HEK293 (cell line): Measurements from ENCODE around the gene CREB5.

Experiments used
- AEBP2 ChIP-seq: fragments of 450-650 bp; formaldehyde crosslinking; IDR thresholded peaks from 2 replicates; pipeline ENCODE4 v1.5.1; 2016; ENCODE audit warnings: missing biosample characterization, missing genetic modification characterization, borderline replicate concordance
- HOXC10 ChIP-seq: sonication (generic); formaldehyde crosslinking; IDR thresholded peaks from 2 replicates; pipeline ENCODE4 v1.8.1; 2023; ENCODE audit warnings: mild to moderate bottlenecking, missing genetic modification reagents
- KLF1 ChIP-seq: fragments of 450-650 bp; formaldehyde crosslinking; IDR thresholded peaks from 2 replicates; pipeline ENCODE4 v1.5.1; 2016; ENCODE audit warnings: missing biosample characterization, missing genetic modification characterization
- KLF8 ChIP-seq: fragments of 450-650 bp; formaldehyde crosslinking; IDR thresholded peaks from 2 replicates; pipeline ENCODE4 v1.5.1; 2016; ENCODE audit warnings: missing biosample characterization, missing genetic modification characterization
- MYNN ChIP-seq: fragments of 450-650 bp; formaldehyde crosslinking; IDR thresholded peaks from 2 replicates; pipeline ENCODE4 v1.5.1; 2016; ENCODE audit warnings: missing biosample characterization, missing genetic modification characterization, borderline replicate concordance
- OSR2 ChIP-seq: fragments of 450-650 bp; formaldehyde crosslinking; IDR thresholded peaks from 2 replicates; pipeline ENCODE4 v1.5.1; 2016; ENCODE audit warnings: missing biosample characterization, missing genetic modification characterization
- PRDM2 ChIP-seq: fragments of 450-650 bp; formaldehyde crosslinking; IDR thresholded peaks from 2 replicates; pipeline ENCODE4 v1.5.1; 2016; ENCODE audit warnings: missing biosample characterization, missing genetic modification characterization, borderline replicate concordance
- RBAK ChIP-seq: fragments of 450-650 bp; formaldehyde crosslinking; IDR thresholded peaks from 2 replicates; pipeline ENCODE4 v1.5.1; 2016; ENCODE audit warnings: missing biosample characterization, missing genetic modification characterization
- SALL2 ChIP-seq: fragments of 450-650 bp; formaldehyde crosslinking; IDR thresholded peaks from 2 replicates; pipeline ENCODE4 v1.5.0; 2017; ENCODE audit warnings: missing biosample characterization, mild to moderate bottlenecking, missing genetic modification characterization, borderline replicate concordance
- ZIC2 ChIP-seq: fragments of 450-650 bp; formaldehyde crosslinking; IDR thresholded peaks from 2 replicates; pipeline ENCODE4 v1.5.1; 2016; ENCODE audit warnings: missing biosample characterization, missing genetic modification characterization
- ZNF19 ChIP-seq: fragments of 450-650 bp; formaldehyde crosslinking; IDR thresholded peaks from 2 replicates; pipeline ENCODE4; 2016; ENCODE audit warnings: missing biosample characterization, missing genetic modification characterization, low read depth
- ZNF223 ChIP-seq: fragments of 450-650 bp; formaldehyde crosslinking; IDR thresholded peaks from 2 replicates; pipeline ENCODE4 v1.5.1; 2016; ENCODE audit warnings: missing biosample characterization, missing genetic modification characterization
- ZNF292 ChIP-seq: fragments of 450-650 bp; formaldehyde crosslinking; IDR thresholded peaks from 2 replicates; pipeline ENCODE4 v1.5.1; 2016; ENCODE audit warnings: low read depth, missing biosample characterization, missing genetic modification characterization, borderline replicate concordance
- ZNF416 ChIP-seq: fragments of 450-650 bp; formaldehyde crosslinking; IDR thresholded peaks from 2 replicates; pipeline ENCODE4 v1.5.1; 2016; ENCODE audit warnings: missing biosample characterization, missing genetic modification characterization
- ZNF423 ChIP-seq: fragments of 450-650 bp; formaldehyde crosslinking; IDR thresholded peaks from 2 replicates; pipeline ENCODE4 v1.5.1; 2016; ENCODE audit warnings: missing biosample characterization, missing genetic modification characterization
- ZNF473 ChIP-seq: fragments of 450-650 bp; formaldehyde crosslinking; IDR thresholded peaks from 2 replicates; pipeline ENCODE4 v1.5.1; 2017; ENCODE audit warnings: missing biosample characterization, missing genetic modification characterization
- ZNF514 ChIP-seq: fragments of 450-650 bp; formaldehyde crosslinking; IDR thresholded peaks from 2 replicates; pipeline ENCODE4 v1.5.1; 2016; ENCODE audit warnings: missing biosample characterization, missing genetic modification characterization
- ZNF585B ChIP-seq: fragments of 450-650 bp; formaldehyde crosslinking; IDR thresholded peaks from 2 replicates; pipeline ENCODE4 v1.5.1; 2016; ENCODE audit warnings: missing biosample characterization, missing genetic modification characterization
- ZNF629 ChIP-seq: fragments of 450-650 bp; formaldehyde crosslinking; IDR thresholded peaks from 2 replicates; pipeline ENCODE4 v1.5.1; 2017; ENCODE audit warnings: missing biosample characterization, missing genetic modification characterization
- ZNF791 ChIP-seq: fragments of 450-650 bp; formaldehyde crosslinking; IDR thresholded peaks from 2 replicates; pipeline ENCODE4 v1.5.1; 2016; ENCODE audit warnings: missing biosample characterization, missing genetic modification characterization
- ZNF837 ChIP-seq: fragments of 450-650 bp; formaldehyde crosslinking; IDR thresholded peaks from 2 replicates; pipeline ENCODE4 v1.5.1; 2016; ENCODE audit warnings: missing biosample characterization, missing genetic modification characterization
- ZSCAN16 ChIP-seq: fragments of 450-650 bp; formaldehyde crosslinking; IDR thresholded peaks from 2 replicates; pipeline ENCODE4 v1.5.1; 2016; ENCODE audit warnings: missing biosample characterization, missing genetic modification characterization
- TF ChIP-seq, protein P1 (sequence below): fragments of 450-650 bp; formaldehyde crosslinking; IDR thresholded peaks from 2 replicates; pipeline ENCODE4 v1.5.1; 2016; ENCODE audit warnings: missing biosample characterization, missing genetic modification characterization
- TF ChIP-seq, protein P2 (sequence below): fragments of 450-650 bp; formaldehyde crosslinking; IDR thresholded peaks from 2 replicates; pipeline ENCODE4 v1.5.1; 2016; ENCODE audit warnings: missing biosample characterization, missing genetic modification characterization
- TF ChIP-seq, protein P3 (sequence below): fragments of 450-650 bp; formaldehyde crosslinking; IDR thresholded peaks from 2 replicates; pipeline ENCODE4 v1.5.1; 2017; ENCODE audit warnings: missing biosample characterization, missing genetic modification characterization
- TF ChIP-seq, protein P4 (sequence below): IDR thresholded peaks from 2 replicates; pipeline ENCODE4 v1.6.1; 2011; ENCODE audit warnings: mild to moderate bottlenecking, low read depth, low read length, borderline replicate concordance

Gene CREB5

DNA sequence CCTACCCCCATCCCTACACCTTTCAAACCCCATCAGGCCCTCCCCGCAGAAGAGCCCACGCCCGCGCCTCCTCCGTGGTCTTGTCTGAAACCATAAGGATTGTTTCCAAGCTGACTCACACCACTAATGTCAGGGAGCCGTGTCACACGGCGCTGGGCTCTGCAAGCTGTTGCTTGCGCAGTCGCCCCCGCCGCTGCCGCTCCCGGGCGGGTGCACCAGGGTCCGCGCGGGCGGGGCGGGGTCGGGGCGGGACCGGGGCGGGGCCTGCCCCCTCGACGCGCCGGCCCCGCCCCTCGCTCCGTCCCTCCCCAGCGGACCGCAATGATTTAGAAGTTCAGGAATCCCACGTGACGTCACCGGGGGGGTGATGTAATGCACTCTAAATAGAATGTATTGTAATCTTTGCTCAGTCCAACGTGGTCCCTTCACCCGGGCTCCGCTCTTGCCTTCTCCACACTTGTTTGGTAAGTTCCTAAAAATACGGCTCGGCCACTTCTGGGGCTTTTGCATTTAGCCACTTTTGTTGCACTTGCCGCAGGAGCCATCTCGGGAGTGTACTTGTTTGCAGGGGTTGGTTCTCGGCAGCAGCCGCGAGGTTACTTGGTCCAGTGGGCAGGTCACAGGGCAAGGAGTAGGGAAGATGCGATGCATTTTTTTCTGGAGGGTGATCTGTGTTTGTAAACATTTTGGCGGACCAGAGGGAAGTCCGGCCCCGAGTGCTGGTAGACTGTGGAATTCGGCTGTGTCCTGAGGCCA lies 3.2 kb upstream of the CREB5 start (continued):
- TF ChIP-seq PRDM2 (tag by site-specific recombination): no peak
- TF ChIP-seq ZNF416 (tag by site-specific recombination): no peak
- 0 out of 2 replicates have a peak, but pooled peaks have one; percentile 44 for TF ChIP-seq OSR2 (tag by site-specific recombination)
- TF ChIP-seq ZNF292 (tag by site-specific recombination): no peak
- TF ChIP-seq ZNF837 (tag by site-specific recombination): no peak
- no peak for TF ChIP-seq KLF1 (tag by site-specific recombination)
- TF ChIP-seq ZNF473 (tag by site-specific recombination): no peak
- TF ChIP-seq, protein P1, sequence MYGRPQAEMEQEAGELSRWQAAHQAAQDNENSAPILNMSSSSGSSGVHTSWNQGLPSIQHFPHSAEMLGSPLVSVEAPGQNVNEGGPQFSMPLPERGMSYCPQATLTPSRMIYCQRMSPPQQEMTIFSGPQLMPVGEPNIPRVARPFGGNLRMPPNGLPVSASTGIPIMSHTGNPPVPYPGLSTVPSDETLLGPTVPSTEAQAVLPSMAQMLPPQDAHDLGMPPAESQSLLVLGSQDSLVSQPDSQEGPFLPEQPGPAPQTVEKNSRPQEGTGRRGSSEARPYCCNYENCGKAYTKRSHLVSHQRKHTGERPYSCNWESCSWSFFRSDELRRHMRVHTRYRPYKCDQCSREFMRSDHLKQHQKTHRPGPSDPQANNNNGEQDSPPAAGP (tag by site-specific recombination): peak; percentile 39; the same call in 1 of the 2 replicates
- TF ChIP-seq ZNF629 (tag by site-specific recombination): peak; percentile 92
- no peak for TF ChIP-seq MYNN (tag by site-specific recombination)
- no peak for TF ChIP-seq ZIC2 (tag by site-specific recombination)
- TF ChIP-seq ZNF223: no peak
- TF ChIP-seq, protein P2, sequence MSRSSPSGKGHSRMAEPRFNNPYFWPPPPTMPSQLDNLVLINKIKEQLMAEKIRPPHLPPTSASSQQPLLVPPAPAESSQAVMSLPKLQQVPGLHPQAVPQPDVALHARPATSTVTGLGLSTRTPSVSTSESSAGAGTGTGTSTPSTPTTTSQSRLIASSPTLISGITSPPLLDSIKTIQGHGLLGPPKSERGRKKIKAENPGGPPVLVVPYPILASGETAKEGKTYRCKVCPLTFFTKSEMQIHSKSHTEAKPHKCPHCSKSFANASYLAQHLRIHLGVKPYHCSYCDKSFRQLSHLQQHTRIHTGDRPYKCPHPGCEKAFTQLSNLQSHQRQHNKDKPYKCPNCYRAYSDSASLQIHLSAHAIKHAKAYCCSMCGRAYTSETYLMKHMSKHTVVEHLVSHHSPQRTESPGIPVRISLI: no peak
- no peak for TF ChIP-seq AEBP2 (tag by site-specific recombination)
- no peak for TF ChIP-seq ZNF423 (tag by site-specific recombination)
- no peak for TF ChIP-seq ZNF19 (tag by site-specific recombination)
- TF ChIP-seq ZNF514: no peak
- no peak for TF ChIP-seq RBAK (tag by site-specific recombination)
- TF ChIP-seq, protein P3, sequence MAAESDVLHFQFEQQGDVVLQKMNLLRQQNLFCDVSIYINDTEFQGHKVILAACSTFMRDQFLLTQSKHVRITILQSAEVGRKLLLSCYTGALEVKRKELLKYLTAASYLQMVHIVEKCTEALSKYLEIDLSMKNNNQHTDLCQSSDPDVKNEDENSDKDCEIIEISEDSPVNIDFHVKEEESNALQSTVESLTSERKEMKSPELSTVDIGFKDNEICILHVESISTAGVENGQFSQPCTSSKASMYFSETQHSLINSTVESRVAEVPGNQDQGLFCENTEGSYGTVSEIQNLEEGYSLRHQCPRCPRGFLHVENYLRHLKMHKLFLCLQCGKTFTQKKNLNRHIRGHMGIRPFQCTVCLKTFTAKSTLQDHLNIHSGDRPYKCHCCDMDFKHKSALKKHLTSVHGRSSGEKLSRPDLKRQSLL (tag by site-specific recombination): no peak
- no peak for TF ChIP-seq ZSCAN16 (tag by site-specific recombination)
- no peak for TF ChIP-seq HOXC10
- TF ChIP-seq, protein P4, sequence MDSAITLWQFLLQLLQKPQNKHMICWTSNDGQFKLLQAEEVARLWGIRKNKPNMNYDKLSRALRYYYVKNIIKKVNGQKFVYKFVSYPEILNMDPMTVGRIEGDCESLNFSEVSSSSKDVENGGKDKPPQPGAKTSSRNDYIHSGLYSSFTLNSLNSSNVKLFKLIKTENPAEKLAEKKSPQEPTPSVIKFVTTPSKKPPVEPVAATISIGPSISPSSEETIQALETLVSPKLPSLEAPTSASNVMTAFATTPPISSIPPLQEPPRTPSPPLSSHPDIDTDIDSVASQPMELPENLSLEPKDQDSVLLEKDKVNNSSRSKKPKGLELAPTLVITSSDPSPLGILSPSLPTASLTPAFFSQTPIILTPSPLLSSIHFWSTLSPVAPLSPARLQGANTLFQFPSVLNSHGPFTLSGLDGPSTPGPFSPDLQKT: no peak
- no peak for TF ChIP-seq SALL2 (tag by site-specific recombination)
- peak; percentile 33; the same call in 1 of the 2 replicates for TF ChIP-seq KLF8 (tag by site-specific recombination)
- TF ChIP-seq ZNF585B (tag by site-specific recombination): no peak
- TF ChIP-seq ZNF791: no peak
